Mononuclear cell (primary cell): Measurements from ENCODE around the gene ALKBH1. TPM values are rescaled to one million over a fixed set of nuclear protein-coding genes. Genes with fewer than 3 reads are reported as not detected.

ENCODE experiments used
- total RNA-seq: library from RNA; depleted of rRNA; stranded (reverse); fragments of >200 nt; gene quantifications from one replicate; pipeline ENCODE4 v1.2.3, GENCODE V29; 2012

The ALKBH1 gene
- total RNA-seq, 1 donor: 5.9 TPM

Other genes starting within 250 kb of the ALKBH1 start
- gene AHSA1, start 249.9 kb downstream of the ALKBH1 start, total RNA-seq: 20.5 TPM
- gene ISM2, start 209.2 kb downstream of the ALKBH1 start, total RNA-seq: 0.42 TPM
- 33.6 TPM for gene SPTLC2, start 91.4 kb downstream of the ALKBH1 start, total RNA-seq
- gene SLIRP, start 80 bp upstream of the ALKBH1 start, total RNA-seq: 22.0 TPM
- 111 TPM for gene SNW1, start 53.1 kb upstream of the ALKBH1 start, total RNA-seq
- 1.4 TPM for gene ADCK1, start 92.1 kb upstream of the ALKBH1 start, total RNA-seq